Measurements from ENCODE around the gene COX10.
"Not testable (repeated sequence)": the region's sequence is repeated elsewhere in the genome, so short reads cannot be mapped to it uniquely, and the experiment has no call there.

The COX10 gene

DNA sequence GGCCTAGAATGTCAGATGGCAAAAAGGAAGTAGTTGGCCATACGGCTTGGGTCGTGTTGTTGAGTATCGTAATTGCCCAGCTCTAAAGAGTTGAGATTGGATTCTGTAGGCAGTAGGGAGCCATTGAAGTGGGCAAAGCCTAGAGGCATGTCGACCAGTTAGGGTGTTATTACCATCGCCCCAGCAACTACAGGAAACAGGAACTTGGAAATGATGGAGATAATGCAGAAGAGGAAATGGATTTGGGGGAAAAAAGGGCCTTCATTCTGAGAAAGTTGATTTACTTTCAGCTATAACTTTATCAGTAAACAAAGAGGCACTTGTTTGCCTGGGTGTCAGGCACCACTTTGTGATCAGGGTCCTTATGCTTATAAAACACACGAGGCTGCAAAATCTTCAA lies 52.6 kb downstream of the COX10 start:
- no peak for DNase-seq

- no peak for DNase-seq
Observed at GRCh38 chr17:14123619-14124278, 54.4 kb downstream of the COX10 start.

GRCh38 chr17:14124854-14125253 lies 55.5 kb downstream of the COX10 start:
- DNase-seq = no peak

DNA sequence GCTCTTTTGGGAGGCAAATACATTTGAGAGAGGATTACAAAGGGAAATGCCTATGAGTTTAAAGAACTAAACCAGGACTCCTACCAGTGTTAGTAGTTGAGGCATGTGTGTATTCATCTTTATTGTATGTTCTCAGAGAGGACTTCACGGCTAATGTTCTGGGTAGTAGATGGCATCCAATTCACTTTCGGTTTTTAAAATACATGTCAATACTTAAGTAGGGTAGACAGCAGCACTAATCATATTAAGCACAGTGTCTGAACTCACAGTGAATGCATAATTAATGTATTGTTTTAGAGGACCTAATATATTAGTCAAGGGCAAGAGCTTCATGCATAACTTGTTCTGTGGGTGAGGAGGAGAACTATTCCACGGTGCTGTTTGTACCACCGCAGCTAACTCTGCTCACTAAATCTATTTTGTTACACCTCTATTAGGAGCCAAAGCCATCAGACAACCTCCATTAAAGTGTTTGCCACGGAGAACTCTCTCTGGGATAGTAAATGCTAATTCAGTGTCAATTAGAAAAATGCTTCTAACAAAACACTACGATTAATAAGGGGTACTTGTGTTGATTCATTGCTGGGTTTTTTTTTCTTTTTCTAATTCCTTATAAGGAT lies 56.3 kb downstream of the COX10 start:
- DNase-seq = no peak

GRCh38 chr17:14133104-14133503 lies 63.8 kb downstream of the COX10 start:
- no peak for DNase-seq

DNA sequence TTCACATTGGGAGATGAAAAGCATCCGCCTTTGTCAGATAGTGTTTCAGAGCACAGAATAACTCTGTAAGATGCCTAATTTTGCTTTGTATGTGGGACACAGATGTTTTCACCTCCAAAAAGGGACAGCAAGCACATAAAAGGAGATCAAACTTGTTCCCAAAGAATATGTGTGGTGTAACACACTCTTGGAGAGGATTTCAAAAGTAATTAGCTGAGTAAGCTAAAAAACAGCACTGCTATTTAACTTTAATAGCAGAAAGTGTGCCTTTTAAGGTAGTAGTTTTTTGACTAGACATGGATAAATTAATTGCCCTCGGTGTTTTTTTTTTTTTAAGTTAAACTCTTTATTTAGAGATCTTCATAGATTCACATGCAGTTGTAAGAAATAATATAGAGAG lies 65.2 kb downstream of the COX10 start:
- no peak for DNase-seq

GRCh38 chr17:14135906-14136590 lies 66.7 kb downstream of the COX10 start:
- no peak for DNase-seq

DNA sequence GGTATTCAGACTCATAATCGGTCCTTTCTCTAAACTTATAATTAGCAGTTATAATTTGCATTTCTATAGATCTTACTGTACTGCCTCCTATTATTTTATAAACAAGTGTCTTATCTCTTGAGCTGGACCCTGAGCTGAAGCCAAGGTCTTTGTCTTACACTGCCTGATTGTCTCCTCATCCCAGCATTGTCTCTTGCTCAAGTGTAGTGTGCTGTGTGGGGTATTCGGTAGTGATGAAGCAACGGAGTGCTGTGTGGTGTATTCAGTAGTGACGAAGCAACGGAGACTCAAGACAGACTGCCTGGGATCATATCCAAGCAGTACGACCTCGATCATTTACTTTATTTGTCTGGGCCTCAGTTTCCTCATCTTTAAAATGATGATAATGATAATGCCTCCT lies 69.3 kb downstream of the COX10 start:
- no peak for DNase-seq

- no peak for DNase-seq
Observed at GRCh38 chr17:14143688-14144087, 74.4 kb downstream of the COX10 start.

DNA sequence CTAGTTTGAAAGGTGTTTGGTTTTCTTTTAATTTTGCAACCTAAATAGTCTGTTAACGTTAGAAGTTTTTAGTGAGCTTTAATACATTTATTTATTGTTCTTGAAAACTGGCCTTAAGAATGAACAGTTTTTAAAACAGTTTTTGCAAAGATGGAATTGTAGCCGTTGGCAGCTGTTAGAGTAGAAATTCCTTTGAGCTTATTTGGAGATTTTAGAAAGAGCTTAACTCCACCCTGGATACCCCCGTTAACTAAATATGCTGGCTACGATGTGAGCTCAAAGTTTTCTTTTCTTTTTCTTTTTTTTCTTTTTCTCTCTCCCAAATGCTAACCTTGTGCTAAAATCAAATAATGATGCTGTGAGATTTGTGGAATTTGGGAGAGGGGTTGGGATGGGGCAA lies 75.2 kb downstream of the COX10 start:
- DNase-seq = no peak

- no peak for DNase-seq
Observed at GRCh38 chr17:14149751-14150150, 80.4 kb downstream of the COX10 start.

- DNase-seq = no peak
Observed at GRCh38 chr17:14150619-14151018, 81.3 kb downstream of the COX10 start.

DNA sequence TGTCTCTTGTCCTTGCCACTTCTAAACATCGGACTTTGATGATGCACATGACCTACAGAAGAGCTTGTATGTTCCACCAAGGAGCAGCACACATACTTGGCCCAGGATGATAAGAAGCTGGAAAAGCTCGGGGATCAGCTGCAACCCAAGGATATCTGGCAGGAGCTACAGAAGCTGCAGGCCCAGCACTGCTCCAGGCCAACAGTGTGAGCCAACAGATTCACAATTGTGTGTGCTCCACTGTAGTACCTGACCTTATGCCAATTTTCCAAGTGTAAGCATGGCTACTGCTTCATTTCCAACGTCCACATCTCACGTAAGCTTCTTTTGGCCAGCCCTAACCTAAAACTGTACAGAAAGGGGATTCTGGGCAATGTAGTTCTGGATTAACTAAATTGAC lies 83.4 kb downstream of the COX10 start:
- no peak for DNase-seq

DNA sequence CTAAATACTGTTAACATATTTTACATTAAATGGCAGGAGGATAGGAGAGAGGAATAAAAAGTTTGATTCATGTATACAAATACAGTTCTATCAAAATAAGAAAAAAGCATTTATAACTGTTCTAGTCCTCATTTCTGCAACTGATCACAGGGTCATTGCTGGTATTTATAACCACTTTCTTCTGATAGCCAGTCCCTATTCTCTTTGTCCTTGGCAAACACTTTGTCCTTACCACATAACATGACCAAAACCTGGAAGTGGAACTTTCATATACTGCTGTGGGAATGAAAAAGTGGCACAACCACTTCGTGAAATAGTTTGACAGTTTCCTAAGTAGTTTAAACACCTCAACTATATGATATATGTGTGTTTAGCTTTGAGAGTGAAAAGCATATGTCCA lies 84.1 kb downstream of the COX10 start:
- DNase-seq = no peak

DNA sequence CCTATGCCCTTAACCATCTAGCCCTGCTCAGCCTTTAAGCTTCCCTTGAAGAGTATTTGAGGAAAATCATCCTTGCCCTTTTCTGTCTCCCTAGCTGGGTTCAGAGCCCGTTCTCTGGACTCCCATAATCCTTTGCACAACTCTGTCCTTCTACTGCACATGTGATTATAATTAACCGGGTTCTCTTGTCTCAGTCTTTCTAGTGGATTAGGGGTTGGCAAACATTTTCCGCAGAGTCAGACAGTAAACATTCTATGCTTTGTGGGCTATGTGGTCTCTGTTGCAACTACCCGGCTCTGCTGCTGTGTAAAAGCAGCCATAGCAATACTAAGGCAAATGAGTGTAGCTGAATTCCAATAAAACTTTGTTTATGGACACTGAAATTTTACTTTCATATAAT lies 87.4 kb downstream of the COX10 start:
- no peak for DNase-seq

GRCh38 chr17:14157822-14158221 lies 88.5 kb downstream of the COX10 start:
- no peak for DNase-seq

DNA sequence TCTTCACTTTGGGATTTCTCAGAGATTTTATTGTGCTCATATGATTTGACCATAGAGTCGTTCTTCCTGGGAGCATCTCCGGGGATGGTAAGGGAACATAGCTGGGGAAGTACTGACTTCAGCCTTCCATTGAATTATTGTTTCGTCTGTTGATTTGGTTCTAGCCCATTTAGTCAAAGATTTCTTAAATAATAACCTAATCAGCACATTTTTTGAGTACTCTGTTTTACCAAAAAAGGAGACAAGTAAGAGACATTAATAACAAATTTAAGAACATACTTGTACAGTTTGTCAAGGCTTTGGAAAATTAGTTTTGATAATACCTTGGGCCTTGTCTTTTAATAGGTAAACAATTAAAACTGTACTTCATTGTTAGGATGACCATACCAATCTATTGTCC lies 89.4 kb downstream of the COX10 start:
- no peak for DNase-seq

DNA sequence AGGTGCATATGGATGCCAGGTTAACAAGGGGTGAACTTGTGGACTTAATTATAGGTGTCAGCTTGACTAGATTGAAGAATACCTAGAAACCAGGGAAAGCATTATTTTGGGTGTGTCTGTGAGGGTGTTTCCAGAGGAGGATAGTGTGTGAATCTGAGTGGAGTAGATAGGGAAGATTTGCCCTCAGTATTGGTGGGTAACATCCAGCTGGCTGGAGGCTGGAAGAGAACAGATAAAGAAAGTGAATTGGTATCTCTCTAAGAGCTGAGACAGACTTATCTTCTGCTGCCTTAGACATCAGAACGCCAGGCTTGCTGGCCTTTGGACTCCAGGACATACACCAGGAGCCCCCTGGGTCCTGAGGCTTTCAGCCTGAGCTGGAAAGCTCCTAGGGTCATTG lies 92.1 kb downstream of the COX10 start:
- no peak for DNase-seq

DNA sequence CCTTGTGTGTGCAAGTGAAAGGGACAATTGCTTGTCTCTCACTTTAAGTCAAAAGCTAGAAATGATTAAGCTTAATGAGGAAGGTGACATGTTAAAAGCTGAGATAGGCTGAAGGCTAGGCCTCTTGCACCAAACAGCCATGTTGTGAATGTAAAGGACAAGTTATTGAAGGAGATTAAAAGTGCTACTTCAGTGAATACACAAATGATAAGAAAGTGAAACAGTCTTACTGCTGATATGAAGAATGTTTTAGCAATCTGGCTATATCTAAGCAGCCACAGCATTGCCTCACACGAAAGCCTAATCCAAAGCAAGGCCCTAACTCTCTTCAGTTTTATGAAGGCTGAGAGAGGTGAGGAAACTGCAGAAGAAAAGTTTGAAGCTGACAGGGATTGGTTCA lies 96.3 kb downstream of the COX10 start:
- no peak for DNase-seq

- DNase-seq = not testable (repeated sequence)
Observed at GRCh38 chr17:14167831-14168230, 98.5 kb downstream of the COX10 start.

DNA sequence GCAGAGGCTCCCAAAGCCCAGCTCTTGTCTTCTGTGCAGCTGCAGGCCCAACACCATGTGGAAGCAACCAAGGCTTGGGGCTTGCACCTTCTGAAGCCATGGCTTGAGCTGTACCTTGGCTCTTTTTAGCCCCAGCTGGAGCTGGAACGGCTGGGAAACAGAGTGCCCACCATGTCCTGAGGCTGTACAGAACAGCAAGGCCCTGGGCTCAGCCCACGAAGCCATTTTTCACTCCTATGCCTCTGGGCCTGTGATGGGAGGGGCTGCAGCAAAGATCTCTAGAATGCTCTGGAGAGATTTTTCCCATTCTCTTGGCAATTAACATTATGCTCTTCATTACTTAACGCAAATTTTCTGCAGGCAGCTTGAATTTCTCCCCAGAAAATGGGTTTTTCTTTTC lies 99.3 kb downstream of the COX10 start:
- no peak for DNase-seq

DNA sequence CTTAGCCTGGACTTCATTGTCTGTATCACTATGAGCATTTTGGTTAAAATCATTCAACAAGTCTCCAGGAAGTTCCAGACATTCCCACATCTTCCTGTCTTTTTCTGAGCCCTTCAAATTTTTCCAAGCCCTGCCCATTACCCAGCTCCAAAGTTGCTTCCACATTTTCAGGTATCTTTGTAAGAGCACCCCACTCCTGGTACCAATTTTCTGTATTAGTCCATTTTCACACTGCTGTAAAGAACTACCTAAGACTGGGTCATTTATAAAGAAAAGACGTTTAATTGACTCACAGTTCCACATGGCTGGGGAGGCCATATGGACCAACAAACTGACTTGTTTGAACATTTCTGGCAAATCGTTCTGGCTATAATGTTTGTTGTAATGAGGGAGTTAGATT lies 100.0 kb downstream of the COX10 start:
- no peak for DNase-seq

DNA sequence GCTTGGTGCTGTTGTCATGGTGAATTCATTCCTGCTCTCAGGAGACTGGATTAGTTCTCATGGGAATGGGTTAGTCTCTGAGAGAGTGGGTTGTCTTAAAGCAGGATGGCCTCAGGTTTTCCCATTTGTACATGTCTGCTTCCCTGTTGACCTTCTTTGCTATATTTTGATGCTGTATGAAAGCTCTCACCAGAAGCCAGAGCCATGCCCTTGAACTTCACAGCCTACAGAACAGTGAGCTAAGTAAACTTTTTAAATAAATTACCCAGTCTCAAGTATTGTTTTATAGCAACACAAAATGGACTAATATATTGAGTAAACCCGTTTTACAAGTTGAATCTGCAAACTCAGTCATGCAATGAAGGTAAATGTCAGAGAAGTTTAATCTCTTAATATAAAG lies 100.6 kb downstream of the COX10 start:
- DNase-seq = no peak

Measured in hypothalamus (tissue), 51 donors.